B cell (primary cell): ENCODE data around the gene EPHA10. TPM values are rescaled to one million over a fixed set of nuclear protein-coding genes. Genes with fewer than 3 reads are reported as not detected.

Source experiments
- ATAC-seq: fragments of 200-7000 bp; cut with Tn5 transposase; one replicate; pipeline ENCODE4 v1.10.0; 2021; ENCODE audit warnings: low read depth, mild to moderate bottlenecking, moderate number of reproducible peaks, moderate library complexity
- CTCF ChIA-PET: fragments of 350-600 bp; sonication (Branson Sonifier 250); formaldehyde crosslinking; loops from one replicate; lab custom pipeline; 2021; ENCODE audit warnings: antibody characterized with exemption, inconsistent platforms; lab: Charles Lee
- POLR2A ChIA-PET: fragments of 350-600 bp; sonication (Branson Sonifier 250); formaldehyde crosslinking; loops from one replicate; lab custom pipeline; 2021; ENCODE audit warnings: antibody characterized with exemption; lab: Charles Lee
- DNase-seq: peaks from one replicate; pipeline ENCODE4 v3.0.0; 2013
- H2AFZ ChIP-seq: 2 replicates; pipeline ENCODE4 v1.6.1; 2012; ENCODE audit warnings: mild to moderate bottlenecking, low read depth, low read length; ENCODE audit not compliant: insufficient read depth, poor library complexity, severe bottlenecking
- H3K27ac ChIP-seq, 2 donors: 1 replicate in 1 of 2; 2 replicates in 1 of 2; pipeline ENCODE4 v1.5.1; 2012 to 2013; ENCODE audit warnings: low read length in 2 of 2, mild to moderate bottlenecking in 2 of 2, moderate library complexity in 1 of 2
- H3K27me3 ChIP-seq, 4 experiments: fragments of 200-600 bp in 1 of 4; sonication (generic) in 1 of 4; replicated peaks in 1 of 4; 1 replicate in 2 of 4; 2 replicates in 2 of 4; pipeline versions ENCODE4 v1.6.1 to v1.7.0; 2013 to 2016; ENCODE audit warnings: low read length in 3 of 4, mild to moderate bottlenecking in 2 of 4, mixed read lengths in 1 of 4, moderate library complexity in 1 of 4; ENCODE audit not compliant: insufficient read depth in 4 of 4, control insufficient read depth in 3 of 4; ENCODE audit errors: control extremely low read depth in 1 of 4
- H3K36me3 ChIP-seq, 2 experiments: replicated peaks in 1 of 2; 1 replicate in 1 of 2; 2 replicates in 1 of 2; pipeline versions ENCODE4 v1.6.1 to v1.7.1; 2013; ENCODE audit warnings: low read length in 1 of 2; ENCODE audit not compliant: insufficient read depth in 2 of 2, control insufficient read depth in 1 of 2; ENCODE audit errors: control extremely low read depth in 1 of 2, extremely low read depth in 1 of 2
- H3K4me1 ChIP-seq, 2 donors: fragments of 200-600 bp in 1 of 2; sonication (generic) in 1 of 2; 1 replicate in 1 of 2; 2 replicates in 1 of 2; pipeline versions ENCODE4 v1.5.1 to v1.6.1; 2013 to 2017; ENCODE audit warnings: low read length in 2 of 2; ENCODE audit not compliant: control insufficient read depth in 2 of 2, insufficient read depth in 2 of 2
- H3K4me2 ChIP-seq: replicated peaks from 2 replicates; pipeline ENCODE3; 2012; ENCODE audit warnings: mild to moderate bottlenecking, low read depth, low read length; ENCODE audit not compliant: poor library complexity, severe bottlenecking
- H3K4me3 ChIP-seq, 5 experiments: fragments of 200-600 bp in 1 of 5; sonication (generic) in 1 of 5; 1 replicate in 3 of 5; 2 replicates in 2 of 5; pipeline versions ENCODE4 v1.5.1 to v1.7.0; 2011 to 2016; ENCODE audit warnings: low read length in 4 of 5, mild to moderate bottlenecking in 4 of 5, low read depth in 2 of 5, control low read depth in 1 of 5, moderate library complexity in 1 of 5; ENCODE audit not compliant: insufficient read depth in 1 of 5; ENCODE audit errors: control extremely low read depth in 1 of 5, extremely low read depth in 1 of 5
- H3K79me2 ChIP-seq: fragments of 200-600 bp; sonication (generic); one replicate; pipeline ENCODE4 v1.6.0; 2016; ENCODE audit warnings: low read length; ENCODE audit not compliant: control insufficient read depth, insufficient read depth
- H3K9ac ChIP-seq: fragments of 200-600 bp; sonication (generic); 2 replicates; pipeline ENCODE4 v1.6.1; 2017; ENCODE audit warnings: mild to moderate bottlenecking, low read length, moderate library complexity
- H3K9me3 ChIP-seq, 3 donors: one replicate each; pipeline versions ENCODE4 v1.6.1 to v1.7.1; 2013; ENCODE audit warnings: low read length in 2 of 3; ENCODE audit not compliant: control insufficient read depth in 2 of 3, insufficient read depth in 1 of 3; ENCODE audit errors: control extremely low read depth in 1 of 3
- H4K20me1 ChIP-seq: 2 replicates; pipeline ENCODE4 v1.6.0; 2012; ENCODE audit warnings: mild to moderate bottlenecking, low read length; ENCODE audit not compliant: insufficient read depth, control insufficient read depth, poor library complexity, severe bottlenecking
- H3K27ac Mint-ChIP-seq: one replicate; pipeline ENCODE4 v1.8.0; 2021; ENCODE audit warnings: mixed read lengths
- H3K27me3 Mint-ChIP-seq: one replicate; pipeline ENCODE4 v1.8.0; 2021; ENCODE audit warnings: mixed read lengths
- H3K4me1 Mint-ChIP-seq: one replicate; pipeline ENCODE4 v1.8.0; 2021; ENCODE audit warnings: mixed read lengths
- H3K4me3 Mint-ChIP-seq: one replicate; pipeline ENCODE4 v1.8.0; 2021; ENCODE audit warnings: mixed read lengths
- H3K9me3 Mint-ChIP-seq: one replicate; pipeline ENCODE4 v1.8.0; 2022; ENCODE audit warnings: mixed read lengths; ENCODE audit not compliant: insufficient read depth
- EZH2 ChIP-seq: IDR thresholded peaks from 2 replicates; pipeline ENCODE4 v1.6.1; 2012; ENCODE audit warnings: borderline replicate concordance, low read depth, mild to moderate bottlenecking, moderate library complexity, low read length; ENCODE audit not compliant: insufficient read depth, poor library complexity, severe bottlenecking
- WGBS: methylation state at CpG from one replicate; pipeline ENCODE4 v1.1.5; 2013; ENCODE audit warnings: missing lambda C conversion rate; ENCODE audit not compliant: insufficient coverage; 5-methylcytosine and 5-hydroxymethylcytosine counted together
- intact Hi-C: fragments of 100-400 bp; cut with micrococcal nuclease; formaldehyde crosslinking; loops from one replicate; pipeline ENCODE4 v1.10.0; 2022
- polyA plus RNA-seq: library from polyadenylated mRNA; depleted of rRNA; stranded (reverse); fragments of >200 nt; gene quantifications from 2 replicates; pipeline ENCODE4 v1.2.3, GENCODE V29; 2012
- total RNA-seq, 2 donors: library from RNA; stranded (reverse); fragments of 120-200 nt in 1 of 2; gene quantifications; 1 replicate in 1 of 2; 2 replicates in 1 of 2; pipeline versions ENCODE4 v1.2.3 to v1.2.4, GENCODE V29; 2013 to 2022
- TF ChIP-seq, protein P1 (sequence below): fragments of 200-600 bp; IDR thresholded peaks from one replicate; pipeline ENCODE4 v1.8.0; 2022; ENCODE audit warnings: antibody characterized with exemption, mild to moderate bottlenecking

EPHA10 gene
- total and polyA plus RNA-seq, 2 donors (not counting 1 experiment from before 2014, with no cell fraction given): 0.39 to 0.94 TPM

DNA sequence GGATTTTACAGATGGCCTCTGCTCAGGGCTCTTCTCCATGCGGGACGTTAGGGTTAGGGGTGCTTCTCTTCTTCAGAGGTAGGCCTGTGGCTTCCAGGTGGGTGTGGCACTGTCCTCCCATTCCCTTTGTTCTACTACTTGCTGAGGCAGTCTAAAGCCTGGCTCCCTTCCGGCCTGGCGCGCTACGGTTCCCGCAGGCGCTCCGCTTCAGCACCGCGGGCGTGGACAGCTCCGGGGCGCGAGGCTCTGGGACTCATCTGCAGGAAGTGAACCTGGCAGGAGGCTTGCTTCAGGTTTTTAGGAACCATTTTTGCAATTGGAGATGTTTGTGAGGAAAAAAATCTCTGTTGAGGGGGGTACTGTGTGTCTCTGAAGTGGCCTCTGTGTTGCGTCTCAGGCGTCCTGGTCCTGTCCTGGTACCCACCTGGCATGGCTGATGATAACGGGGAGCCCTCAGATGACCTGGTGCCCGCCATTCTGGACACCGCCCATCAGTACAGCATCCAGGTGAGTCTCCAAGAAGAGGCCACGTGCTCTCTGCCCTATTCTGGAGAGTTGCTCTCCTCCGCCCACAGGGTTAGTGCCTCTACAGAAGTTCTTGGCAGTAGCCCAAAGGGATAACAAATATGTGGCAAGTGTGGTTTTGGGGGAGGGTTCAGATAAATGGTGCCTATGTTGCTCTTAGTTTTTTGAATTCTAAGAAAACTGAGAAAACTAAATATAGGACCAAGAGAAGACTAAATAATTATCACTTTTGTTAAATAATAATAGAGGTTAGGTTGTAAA, 30.6 kb upstream of the EPHA10 start:
- H4K20me1 ChIP-seq: peaks cover 11% of the 10 kb centered on the region
- ATAC-seq: no peak
- H2AFZ ChIP-seq: peak overlapping the region; percentile 84
- Mint-ChIP-seq H3K4me3 (peak overlapping the region; percentile 85), H3K4me1 (peaks cover 18% of the 10 kb centered on the region), H3K27me3 (peaks cover 9% of the 10 kb centered on the region), H3K27ac (no peak overlapping the region), H3K9me3 (no peaks in the 10 kb centered on the region)
- H3K9me3 ChIP-seq: no peaks in the 10 kb centered on the region
- H3K36me3 ChIP-seq: peaks cover 0 to 11% of the 10 kb centered on the region in 2 experiments
- TF ChIP-seq, protein P1, sequence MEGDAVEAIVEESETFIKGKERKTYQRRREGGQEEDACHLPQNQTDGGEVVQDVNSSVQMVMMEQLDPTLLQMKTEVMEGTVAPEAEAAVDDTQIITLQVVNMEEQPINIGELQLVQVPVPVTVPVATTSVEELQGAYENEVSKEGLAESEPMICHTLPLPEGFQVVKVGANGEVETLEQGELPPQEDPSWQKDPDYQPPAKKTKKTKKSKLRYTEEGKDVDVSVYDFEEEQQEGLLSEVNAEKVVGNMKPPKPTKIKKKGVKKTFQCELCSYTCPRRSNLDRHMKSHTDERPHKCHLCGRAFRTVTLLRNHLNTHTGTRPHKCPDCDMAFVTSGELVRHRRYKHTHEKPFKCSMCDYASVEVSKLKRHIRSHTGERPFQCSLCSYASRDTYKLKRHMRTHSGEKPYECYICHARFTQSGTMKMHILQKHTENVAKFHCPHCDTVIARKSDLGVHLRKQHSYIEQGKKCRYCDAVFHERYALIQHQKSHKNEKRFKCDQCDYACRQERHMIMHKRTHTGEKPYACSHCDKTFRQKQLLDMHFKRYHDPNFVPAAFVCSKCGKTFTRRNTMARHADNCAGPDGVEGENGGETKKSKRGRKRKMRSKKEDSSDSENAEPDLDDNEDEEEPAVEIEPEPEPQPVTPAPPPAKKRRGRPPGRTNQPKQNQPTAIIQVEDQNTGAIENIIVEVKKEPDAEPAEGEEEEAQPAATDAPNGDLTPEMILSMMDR: no peak
- TF ChIP-seq EZH2: no peak
- POLR2A ChIA-PET: no interaction called here
- DNase-seq: peak; percentile 47
- WGBS: 47% methylated on average over 19 of the region's 22 CpGs
- H3K27me3 ChIP-seq: peaks cover 0 to 16% (median under 1%) of the 10 kb centered on the region in 4 experiments
- intact Hi-C loops: loop anchor here (2.0 kb wide), 1 partner anchor 15 kb away; no protein-coding TSS in a partner anchor
- H3K9ac ChIP-seq: no peak overlapping the region
- no peak overlapping the region for H3K27ac ChIP-seq
- CTCF ChIA-PET: no interaction called here
- peaks cover 15 to 18% of the 10 kb centered on the region in 2 donors for H3K4me1 ChIP-seq
- no peaks in the 10 kb centered on the region for H3K79me2 ChIP-seq
- peak overlapping the region in 1 of 5 experiments; percentile 66 for H3K4me3 ChIP-seq
- H3K4me2 ChIP-seq: peak overlapping the region; percentile 93
